ENCODE results near the gene MUTYH. TPM values are rescaled to one million over a fixed set of nuclear protein-coding genes. Genes with fewer than 3 reads are reported as not detected.

Gene MUTYH
- polyA plus RNA-seq, 2 of the 4 experiments (the other 2 are of a cell fraction) = 9.0 to 12.4 TPM

GRCh38 chr1:45344499-45344898 is 4.3 kb upstream of the MUTYH start:
- Histone ChIP-seq H3K4me1 (peaks cover 17% of the 10 kb centered on the region), H3K4me3 (no peak overlapping the region), H3K9me3 (no peaks in the 10 kb centered on the region), H3K27ac (no peak overlapping the region), H3K4me2 (no peak overlapping the region)
- DNase-seq (ENCODE audit: low read depth in 1 of 2, low spot score in 1 of 2) (no peak), ATAC-seq (no peak), FAIRE-seq (no peak)
- ChIA-PET CTCF (interaction anchor here (1.4 kb wide), 1 partner anchor 18 kb away, joined by 3 read pairs; the partner anchor contains the start of gene HPDL), POLR2A (no interaction called here)
- WGBS (ENCODE audit: missing lambda C conversion rate) = no CpG with 5 or more reads among the region's 2 CpGs
- no peak for TF ChIP-seq MAFK (IDR thresholded peaks at IDR 0.05; ENCODE audit: partially characterized antibody)
- TF ChIP-seq KDM1A (IDR thresholded peaks at IDR 0.05; ENCODE audit: low read depth) = no peak
- no peak for TF ChIP-seq NFE2L2 (conservative IDR thresholded peaks at IDR 0.05; ENCODE audit: low read length)
- no peak for TF ChIP-seq EP300 (IDR thresholded peaks at IDR 0.05)
- no peak for TF ChIP-seq ZFP36 (IDR thresholded peaks at IDR 0.05; ENCODE audit: borderline replicate concordance, partially characterized antibody)
- TF ChIP-seq TFCP2L1 (CRISPR knock-in tag; IDR thresholded peaks at IDR 0.05) = no peak
- no peak for TF ChIP-seq HEYL (CRISPR knock-in tag; IDR thresholded peaks at IDR 0.05)
- TF ChIP-seq HOXB5 (CRISPR knock-in tag; IDR thresholded peaks at IDR 0.05) = no peak
- no peak for TF ChIP-seq ZNF302 (CRISPR knock-in tag; IDR thresholded peaks at IDR 0.05)
- no peak for TF ChIP-seq KDM5A (IDR thresholded peaks at IDR 0.05)
- no peak for TF ChIP-seq CBX2 (IDR thresholded peaks at IDR 0.05; ENCODE audit: borderline replicate concordance, low read depth)

GRCh38 chr1:45340816-45341466 is 701 bp upstream of the MUTYH start:
- CTCF ChIA-PET = interaction anchor here (0.9 to 3.3 kb wide), 7 partner anchors 8 to 327 kb away, joined by 3 to 13 read pairs (median 5); no protein-coding TSS in a partner anchor
- DNase-seq (ENCODE audit: low read depth in 1 of 2, low spot score in 1 of 2) = peak in 1 of 2 experiments; percentile 19

GRCh38 chr1:45337630-45338325 is 2.5 kb downstream of the MUTYH start:
- no peaks in the 10 kb centered on the region for H3K9me3 ChIP-seq
- TF ChIP-seq RARB (CRISPR knock-in tag; IDR thresholded peaks at IDR 0.05) (no peak), FOSL2 (IDR thresholded peaks at IDR 0.05) (no peak), FOSL2 (CRISPR knock-in tag; IDR thresholded peaks at IDR 0.05) (no peak), PBX3 (IDR thresholded peaks at IDR 0.05) (no peak), REST (IDR thresholded peaks at IDR 0.05) (no peak), TFCP2L1 (CRISPR knock-in tag; IDR thresholded peaks at IDR 0.05) (no peak), NR3C1 (IDR thresholded peaks at IDR 0.05) (no peak)
- ATAC-seq = no peak
- no peak for FAIRE-seq
- no peak overlapping the region for H3K27ac ChIP-seq
- 93% methylated on average over 3 of the region's 3 CpGs for WGBS (ENCODE audit: missing lambda C conversion rate)
- H3K4me1 ChIP-seq = peaks cover 18% of the 10 kb centered on the region; the same call in 2 of the 3 replicates
- H3K4me2 ChIP-seq = no peak overlapping the region
- ChIA-PET CTCF (interaction anchor here (0.7 to 1.8 kb wide), 2 partner anchors 25 to 34 kb away, joined by 3 to 7 read pairs; no protein-coding TSS in a partner anchor), POLR2A (no interaction called here)
- DNase-seq (ENCODE audit: low read depth in 1 of 2, low spot score in 1 of 2) = no peak
- H3K4me3 ChIP-seq = no peak overlapping the region

More at GRCh38 chr1:45340816-45341466, 701 bp upstream of the MUTYH start:
- no peak for FAIRE-seq
- TF ChIP-seq CBX8 (IDR thresholded peaks at IDR 0.05) (no peak), HES2 (IDR thresholded peaks at IDR 0.05) (no peak), RCOR1 (IDR thresholded peaks at IDR 0.05; ENCODE audit: low read depth, low read length) (no peak), EP300 (IDR thresholded peaks at IDR 0.05) (no peak), ZFP36 (IDR thresholded peaks at IDR 0.05; ENCODE audit: borderline replicate concordance, partially characterized antibody) (no peak), RNF2 (IDR thresholded peaks at IDR 0.05; ENCODE audit: borderline replicate concordance, low read depth) (no peak), HMGXB4 (CRISPR knock-in tag; IDR thresholded peaks at IDR 0.05; ENCODE audit: borderline replicate concordance) (no peak)
- POLR2A ChIA-PET = interaction anchor here (0.5 to 2.8 kb wide), 11 partner anchors 8 to 541 kb away, joined by 3 to 33 read pairs (median 10); partner anchors contain the start of genes CCDC163, HECTD3, HPDL and MMACHC
- peak in 1 of 2 experiments; percentile 8; a peak in 3 of 6 replicates for ATAC-seq
- Histone ChIP-seq H3K4me3 (peak overlapping the region; percentile 67), H3K27ac (peak overlapping the region; percentile 96 to 97), H3K4me1 (peaks cover 15% of the 10 kb centered on the region; the same call in 2 of the 3 replicates), H3K9me3 (no peaks in the 10 kb centered on the region), H3K4me2 (peak overlapping the region; percentile 84)
- WGBS (ENCODE audit: missing lambda C conversion rate) = 14% methylated on average over 5 of the region's 6 CpGs

Measured in A549 (cell line).